Endothelial cell of umbilical vein (primary cell): Measurements from ENCODE around the gene SDE2. TPM values are rescaled to one million over a fixed set of nuclear protein-coding genes. Genes with fewer than 3 reads are reported as not detected.

Experiments used
- BruUV-seq: library from RNA; stranded (reverse); fragments of 400-500 nt; replicated peaks from 2 replicates; lab custom pipeline; 2021; lab: Mats Ljungman, UMichigan
- CTCF ChIA-PET: fragments of 300-600, 350-600 bp; sonication (Branson Sonifier 250); formaldehyde crosslinking; loops from one replicate; lab custom pipeline; 2021; ENCODE audit warnings: antibody characterized with exemption, inconsistent platforms; lab: Charles Lee
- POLR2A ChIA-PET: fragments of 300-600, 350-600 bp; sonication (Branson Sonifier 250); formaldehyde crosslinking; loops from one replicate; lab custom pipeline; 2021; ENCODE audit warnings: antibody characterized with exemption, inconsistent platforms; lab: Charles Lee
- DNase-seq: peaks from one replicate; pipeline ENCODE4 v3.0.0-alpha.2; 2011; ENCODE audit warnings: low read depth, low spot score
- FAIRE-seq: peaks from 2 replicates; lab custom pipeline; 2011; peaks lifted over from hg19 to GRCh38; lab: Jason Lieb, UNC
- H2AFZ ChIP-seq: 2 replicates; pipeline ENCODE4 v1.6.0; 2012; ENCODE audit warnings: low read depth, low read length, control low read depth, inconsistent platforms
- H3K27ac ChIP-seq: 2 replicates; pipeline ENCODE4 v1.5.1; 2011; ENCODE audit warnings: low read depth, mild to moderate bottlenecking, control low read depth, low read length, moderate library complexity; ENCODE audit not compliant: insufficient read depth
- H3K27me3 ChIP-seq, 2 experiments: 2 replicates each; pipeline versions ENCODE4 v1.6.0 to v1.6.1; 2011; ENCODE audit warnings: low read length in 2 of 2, mixed read lengths in 1 of 2; ENCODE audit not compliant: control insufficient read depth in 2 of 2, insufficient read depth in 2 of 2
- H3K36me3 ChIP-seq, 2 experiments: 2 replicates in 1 of 2; 3 replicates in 1 of 2; pipeline ENCODE4 v1.5.1; 2011; ENCODE audit warnings: low read length in 2 of 2, mild to moderate bottlenecking in 1 of 2, moderate library complexity in 1 of 2; ENCODE audit not compliant: control insufficient read depth in 2 of 2, insufficient read depth in 2 of 2; ENCODE audit errors: extremely low read depth in 1 of 2
- H3K4me1 ChIP-seq: 3 replicates; pipeline ENCODE4 v1.5.1; 2011; ENCODE audit warnings: mild to moderate bottlenecking, low read length; ENCODE audit not compliant: control insufficient read depth, insufficient read depth; ENCODE audit errors: extremely low read depth
- H3K4me2 ChIP-seq: 2 replicates; pipeline ENCODE4 v1.6.1; 2011; ENCODE audit warnings: low read length, control low read depth, mixed read lengths; ENCODE audit not compliant: insufficient read depth
- H3K4me3 ChIP-seq, 3 experiments: fragments of 200-600 bp in 1 of 3; sonication (generic), shearing (Covaris generic) in 1 of 3; replicated peaks in 1 of 3; 2 replicates each; pipeline ENCODE4 v1.5.1; 2011 to 2016; ENCODE audit warnings: control low read depth in 3 of 3, low read length in 3 of 3, mild to moderate bottlenecking in 2 of 3, inconsistent platforms in 1 of 3, low read depth in 1 of 3, moderate library complexity in 1 of 3; ENCODE audit not compliant: insufficient read depth in 1 of 3
- H3K79me2 ChIP-seq: 2 replicates; pipeline ENCODE4 v1.6.0; 2012; ENCODE audit warnings: low read length, inconsistent platforms; ENCODE audit not compliant: control insufficient read depth, insufficient read depth
- H3K9ac ChIP-seq: replicated peaks from 2 replicates; pipeline ENCODE3; 2011; ENCODE audit warnings: low read length, control low read depth; ENCODE audit not compliant: insufficient read depth; ENCODE audit errors: extremely low read depth
- H3K9me1 ChIP-seq: replicated peaks from 3 replicates; pipeline ENCODE4 v1.6.0; 2011; ENCODE audit warnings: mild to moderate bottlenecking, low read length; ENCODE audit not compliant: control insufficient read depth, insufficient read depth; ENCODE audit errors: extremely low read depth
- H3K9me3 ChIP-seq: replicated peaks from 2 replicates; pipeline ENCODE4 v1.5.1; 2012; ENCODE audit warnings: low read length, inconsistent platforms; ENCODE audit not compliant: control insufficient read depth, insufficient read depth
- H4K20me1 ChIP-seq: replicated peaks from 2 replicates; pipeline ENCODE3; 2011; ENCODE audit warnings: mild to moderate bottlenecking, low read length; ENCODE audit not compliant: control insufficient read depth, insufficient read depth; ENCODE audit errors: extremely low read depth
- EZH2 ChIP-seq: IDR thresholded peaks from 2 replicates; pipeline ENCODE4 v1.6.1; 2012; ENCODE audit warnings: borderline replicate concordance, low read depth, mild to moderate bottlenecking, moderate library complexity, low read length, inconsistent platforms; ENCODE audit not compliant: severe bottlenecking
- FOS ChIP-seq: IDR thresholded peaks from 2 replicates; pipeline ENCODE4 v1.6.1; 2011; ENCODE audit warnings: mild to moderate bottlenecking, low read length, moderate library complexity, borderline replicate concordance; ENCODE audit not compliant: insufficient read depth
- GATA2 ChIP-seq: IDR thresholded peaks from 2 replicates; pipeline ENCODE4 v1.7.0; 2011; ENCODE audit warnings: low read depth, mild to moderate bottlenecking, moderate library complexity, mixed read lengths, low read length; ENCODE audit not compliant: insufficient read length, insufficient read depth
- JUN ChIP-seq: IDR thresholded peaks from 2 replicates; pipeline ENCODE4 v1.6.1; 2011; ENCODE audit warnings: borderline replicate concordance, low read depth; ENCODE audit not compliant: insufficient read length, insufficient read depth
- MAX ChIP-seq: IDR thresholded peaks from 2 replicates; pipeline ENCODE4 v1.6.1; 2011; ENCODE audit not compliant: insufficient read depth, insufficient read length
- MYC ChIP-seq: IDR thresholded peaks from one replicate; pipeline ENCODE4 v1.6.1; 2011; ENCODE audit warnings: mild to moderate bottlenecking, low read depth, low read length
- POLR2A ChIP-seq: IDR thresholded peaks from 2 replicates; pipeline ENCODE4 v1.6.1; 2012; ENCODE audit warnings: low read depth, mild to moderate bottlenecking, control low read depth, low read length
- POLR2AphosphoS5 ChIP-seq: IDR thresholded peaks from 2 replicates; pipeline ENCODE4 v1.6.1; 2012; ENCODE audit warnings: low read depth, mild to moderate bottlenecking, control low read depth, low read length, moderate library complexity; ENCODE audit not compliant: insufficient read depth
- dilution Hi-C: fragments of 300-500 bp; cut with MboI; formaldehyde crosslinking; loops from one replicate; pipeline ENCODE4 v1.15.0; 2019; ENCODE audit warnings: low sequenced_read_pairs; ENCODE audit not compliant: extremely low pct_ligation_motif_present
- intact Hi-C: fragments of 100-400 bp; cut with micrococcal nuclease; formaldehyde crosslinking; loops from one replicate; pipeline ENCODE4 v1.10.0; 2022
- polyA plus RNA-seq, 4 experiments: library from polyadenylated mRNA; depleted of rRNA in 3 of 4; stranded (reverse) in 3 of 4; unstranded in 1 of 4; fragments of >200 nt; gene quantifications; 2 replicates each; pipeline versions ENCODE4 v1.2.1 to v1.2.3, GENCODE V29; 2011 to 2012; ENCODE audit warnings: missing spikeins in 1 of 4
- total RNA-seq: library from RNA; stranded (reverse); gene quantifications from 2 replicates; pipeline ENCODE4 v1.2.3, GENCODE V29; 2021
- TF ChIP-seq, protein P1 (sequence below), 2 donors: IDR thresholded peaks; 1 replicate in 1 of 2; 2 replicates in 1 of 2; pipeline ENCODE4 v1.5.1; 2011; ENCODE audit warnings: low read length in 2 of 2, mild to moderate bottlenecking in 2 of 2, moderate library complexity in 2 of 2, control low read depth in 1 of 2, inconsistent platforms in 1 of 2, low read depth in 1 of 2; ENCODE audit not compliant: insufficient read depth in 1 of 2; ENCODE audit errors: extremely low read depth in 1 of 2

The SDE2 gene
- total and polyA plus RNA-seq, 2 donors (not counting 3 experiments of a cell fraction or from before 2014, with no cell fraction given): 11.9 to 16.1 TPM

- Histone ChIP-seq H3K36me3 (no peaks in the 10 kb centered on the region), H3K4me1 (peaks cover 3% of the 10 kb centered on the region), H4K20me1 (no peaks in the 10 kb centered on the region), H3K4me3 (no peak overlapping the region), H3K79me2 (no peaks in the 10 kb centered on the region), H3K9me3 (no peaks in the 10 kb centered on the region), H2AFZ (no peak overlapping the region), H3K27me3 (no peaks in the 10 kb centered on the region), H3K9me1 (no peaks in the 10 kb centered on the region), H3K27ac (no peak overlapping the region), H3K9ac (no peak overlapping the region), H3K4me2 (no peak overlapping the region)
- POLR2A ChIA-PET: interaction anchor here (1.4 kb wide), 1 partner anchor 29 kb away, joined by 7 read pairs; the partner anchor contains the start of gene H3-3A
- intact Hi-C loops: no loop called here
- TF ChIP-seq EZH2 (no peak), GATA2 (no peak), POLR2A (no peak), JUN (no peak)
- FAIRE-seq (no peak), DNase-seq (no peak)
- BruUV-seq: no TSS peak
- dilution Hi-C loops: no loop called here
- CTCF ChIA-PET: interaction anchor here (1.6 to 1.8 kb wide), 3 partner anchors 14 to 46 kb away, joined by 4 to 10 read pairs (median 5); no protein-coding TSS in a partner anchor
These were observed 34.4 kb upstream of the SDE2 start for GRCh38 chr1:226033582-226033981.

- ChIA-PET CTCF (no interaction called here), POLR2A (no interaction called here)
- Histone ChIP-seq H3K79me2 (no peaks in the 10 kb centered on the region), H3K9ac (no peak overlapping the region), H3K36me3 (no peaks in the 10 kb centered on the region), H3K4me1 (peaks cover 3% of the 10 kb centered on the region), H3K4me3 (no peak overlapping the region), H3K9me1 (no peaks in the 10 kb centered on the region), H3K9me3 (no peaks in the 10 kb centered on the region), H2AFZ (no peak overlapping the region), H3K4me2 (no peak overlapping the region), H3K27ac (no peak overlapping the region), H3K27me3 (peaks cover 0 to 1% of the 10 kb centered on the region in 2 experiments), H4K20me1 (no peaks in the 10 kb centered on the region)
- DNase-seq: no peak
- intact Hi-C loops: no loop called here
- dilution Hi-C loops: no loop called here
- BruUV-seq: no TSS peak
- FAIRE-seq: no peak
- TF ChIP-seq POLR2AphosphoS5 (no peak), MAX (no peak), POLR2A (no peak), MYC (no peak), FOS (no peak), JUN (no peak), EZH2 (no peak), GATA2 (no peak)
- TF ChIP-seq, protein P1, sequence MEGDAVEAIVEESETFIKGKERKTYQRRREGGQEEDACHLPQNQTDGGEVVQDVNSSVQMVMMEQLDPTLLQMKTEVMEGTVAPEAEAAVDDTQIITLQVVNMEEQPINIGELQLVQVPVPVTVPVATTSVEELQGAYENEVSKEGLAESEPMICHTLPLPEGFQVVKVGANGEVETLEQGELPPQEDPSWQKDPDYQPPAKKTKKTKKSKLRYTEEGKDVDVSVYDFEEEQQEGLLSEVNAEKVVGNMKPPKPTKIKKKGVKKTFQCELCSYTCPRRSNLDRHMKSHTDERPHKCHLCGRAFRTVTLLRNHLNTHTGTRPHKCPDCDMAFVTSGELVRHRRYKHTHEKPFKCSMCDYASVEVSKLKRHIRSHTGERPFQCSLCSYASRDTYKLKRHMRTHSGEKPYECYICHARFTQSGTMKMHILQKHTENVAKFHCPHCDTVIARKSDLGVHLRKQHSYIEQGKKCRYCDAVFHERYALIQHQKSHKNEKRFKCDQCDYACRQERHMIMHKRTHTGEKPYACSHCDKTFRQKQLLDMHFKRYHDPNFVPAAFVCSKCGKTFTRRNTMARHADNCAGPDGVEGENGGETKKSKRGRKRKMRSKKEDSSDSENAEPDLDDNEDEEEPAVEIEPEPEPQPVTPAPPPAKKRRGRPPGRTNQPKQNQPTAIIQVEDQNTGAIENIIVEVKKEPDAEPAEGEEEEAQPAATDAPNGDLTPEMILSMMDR (IDR thresholded peaks at IDR 0.05; ENCODE audit: extremely low read depth in 1 of 2, insufficient read depth in 1 of 2, low read depth in 1 of 2, low read length in 2 of 2): no peak
These were observed 30.6 kb upstream of the SDE2 start for GRCh38 chr1:226029568-226030225.
